GM21390 (cell line): Measurements from ENCODE around the gene WASHC4.

Source experiments
- ATAC-seq: cut with Tn5 transposase; IDR thresholded peaks from one replicate; pipeline ENCODE4 v1.9.1; 2021; ENCODE audit not compliant: unreplicated experiment

The WASHC4 gene, protein sequence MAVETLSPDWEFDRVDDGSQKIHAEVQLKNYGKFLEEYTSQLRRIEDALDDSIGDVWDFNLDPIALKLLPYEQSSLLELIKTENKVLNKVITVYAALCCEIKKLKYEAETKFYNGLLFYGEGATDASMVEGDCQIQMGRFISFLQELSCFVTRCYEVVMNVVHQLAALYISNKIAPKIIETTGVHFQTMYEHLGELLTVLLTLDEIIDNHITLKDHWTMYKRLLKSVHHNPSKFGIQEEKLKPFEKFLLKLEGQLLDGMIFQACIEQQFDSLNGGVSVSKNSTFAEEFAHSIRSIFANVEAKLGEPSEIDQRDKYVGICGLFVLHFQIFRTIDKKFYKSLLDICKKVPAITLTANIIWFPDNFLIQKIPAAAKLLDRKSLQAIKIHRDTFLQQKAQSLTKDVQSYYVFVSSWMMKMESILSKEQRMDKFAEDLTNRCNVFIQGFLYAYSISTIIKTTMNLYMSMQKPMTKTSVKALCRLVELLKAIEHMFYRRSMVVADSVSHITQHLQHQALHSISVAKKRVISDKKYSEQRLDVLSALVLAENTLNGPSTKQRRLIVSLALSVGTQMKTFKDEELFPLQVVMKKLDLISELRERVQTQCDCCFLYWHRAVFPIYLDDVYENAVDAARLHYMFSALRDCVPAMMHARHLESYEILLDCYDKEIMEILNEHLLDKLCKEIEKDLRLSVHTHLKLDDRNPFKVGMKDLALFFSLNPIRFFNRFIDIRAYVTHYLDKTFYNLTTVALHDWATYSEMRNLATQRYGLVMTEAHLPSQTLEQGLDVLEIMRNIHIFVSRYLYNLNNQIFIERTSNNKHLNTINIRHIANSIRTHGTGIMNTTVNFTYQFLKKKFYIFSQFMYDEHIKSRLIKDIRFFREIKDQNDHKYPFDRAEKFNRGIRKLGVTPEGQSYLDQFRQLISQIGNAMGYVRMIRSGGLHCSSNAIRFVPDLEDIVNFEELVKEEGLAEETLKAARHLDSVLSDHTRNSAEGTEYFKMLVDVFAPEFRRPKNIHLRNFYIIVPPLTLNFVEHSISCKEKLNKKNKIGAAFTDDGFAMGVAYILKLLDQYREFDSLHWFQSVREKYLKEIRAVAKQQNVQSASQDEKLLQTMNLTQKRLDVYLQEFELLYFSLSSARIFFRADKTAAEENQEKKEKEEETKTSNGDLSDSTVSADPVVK

DNA sequence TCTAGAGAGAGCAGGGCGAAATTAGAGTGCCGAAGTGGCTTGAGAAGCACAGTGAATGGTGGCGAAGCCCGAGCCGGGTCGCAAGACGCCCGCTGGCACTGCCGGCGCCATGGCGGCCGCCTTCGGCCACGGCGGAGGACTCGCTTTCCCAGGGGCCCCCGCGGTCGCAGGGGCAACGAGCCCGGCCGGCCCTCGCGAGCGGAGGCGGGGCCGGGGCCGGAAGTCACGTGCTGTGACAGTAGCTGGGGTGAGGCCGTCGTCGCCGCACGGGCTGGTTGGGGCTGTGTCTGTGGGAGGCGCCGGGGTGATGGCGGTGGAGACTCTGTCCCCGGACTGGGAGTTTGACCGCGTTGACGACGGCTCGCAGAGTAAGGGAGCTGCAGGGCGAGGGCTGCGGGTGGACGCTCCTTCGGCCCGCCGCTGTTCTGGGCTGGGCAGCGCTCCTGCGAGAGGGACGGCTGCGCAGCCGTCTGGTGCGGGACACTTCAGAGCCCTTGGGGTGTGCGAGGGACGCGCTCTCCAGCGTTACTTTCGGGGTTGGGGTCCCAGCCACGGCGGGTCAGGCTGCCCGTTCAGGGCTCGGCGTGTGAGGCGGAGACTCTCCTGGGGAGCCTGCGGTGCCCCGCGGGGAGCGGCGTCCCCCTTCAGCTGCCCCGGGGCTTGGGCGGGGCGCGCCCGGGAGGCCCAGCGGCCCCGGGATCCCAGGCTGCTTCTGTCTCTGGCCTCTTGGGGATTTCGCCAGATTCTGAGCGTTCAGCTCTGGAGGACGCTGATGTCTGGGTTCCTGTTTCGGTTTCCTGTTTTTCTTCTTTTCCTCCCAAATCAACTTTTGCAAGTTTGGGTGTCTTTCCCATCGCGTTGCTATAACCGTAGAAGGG is at the start of gene WASHC4:
Gene WASHC4 (plus strand): TSS at position 238 of the 878 bp plus-strand sequence. CDS start 70 bp downstream, at position 308.
- peak; percentile 83 for ATAC-seq

DNA sequence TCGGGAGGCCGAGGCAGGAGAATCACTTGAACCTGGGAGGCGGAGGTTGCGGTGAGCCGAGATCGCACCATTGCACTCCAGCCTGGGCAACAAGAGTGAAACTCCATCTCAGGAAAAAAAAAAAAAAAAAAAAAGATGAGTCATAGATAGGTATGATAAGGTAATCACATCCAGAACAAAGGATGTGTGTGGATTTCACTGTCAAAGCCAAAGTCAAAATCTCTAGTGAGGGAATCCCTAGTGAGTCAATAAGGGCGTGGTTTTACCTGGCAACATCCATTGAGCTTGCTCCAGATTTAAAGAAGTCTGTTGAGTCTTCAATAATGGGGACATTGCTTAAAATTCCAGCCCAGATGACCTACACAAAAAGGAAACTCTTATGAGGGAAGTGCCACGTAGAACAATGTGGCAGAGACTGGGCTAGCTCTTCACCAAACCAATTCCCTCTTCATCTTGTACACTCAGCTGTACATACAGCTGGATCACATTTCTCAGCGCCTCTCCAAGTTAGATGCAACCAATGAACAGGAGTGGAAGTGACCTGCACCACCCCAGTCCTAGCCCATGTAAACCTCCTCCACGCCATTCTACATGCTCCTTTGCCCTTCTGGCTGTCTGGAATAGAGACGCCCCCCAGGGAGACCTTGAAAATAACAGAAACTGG is 46.7 kb upstream of the WASHC4 start:
- no peak for ATAC-seq

DNA sequence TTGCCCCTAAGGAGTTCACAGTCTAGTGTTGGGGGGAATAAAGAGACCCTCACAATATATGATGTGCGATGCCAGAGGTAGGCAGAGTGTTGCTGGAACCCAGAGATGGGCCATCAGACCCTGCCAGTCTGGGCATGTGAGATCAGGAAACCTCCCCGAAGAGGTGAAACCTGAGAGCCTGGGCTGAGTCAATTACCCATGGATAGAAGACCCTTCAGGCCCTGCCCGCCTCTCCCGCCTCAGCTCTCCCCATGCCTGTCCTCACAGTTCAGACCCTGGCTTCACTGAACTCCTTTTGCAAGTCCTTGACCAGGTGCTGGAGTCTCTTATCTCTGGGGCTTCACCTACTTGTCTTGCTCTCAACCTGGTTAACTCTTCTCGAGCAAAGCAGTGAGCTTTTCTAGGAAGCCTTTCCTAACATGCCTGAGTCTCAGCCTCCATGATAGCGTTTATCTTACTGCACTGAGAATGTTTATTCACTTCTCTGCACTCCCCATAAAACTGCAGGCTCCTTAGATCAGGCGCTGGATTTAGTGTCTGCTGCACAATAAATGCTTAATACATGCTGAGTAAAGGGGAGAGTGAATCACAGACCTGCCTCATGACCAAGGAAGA is 42.9 kb upstream of the WASHC4 start:
- ATAC-seq, result no peak

GRCh38 chr12:105067511-105068031 is 40.0 kb upstream of the WASHC4 start:
- ATAC-seq, result no peak

DNA sequence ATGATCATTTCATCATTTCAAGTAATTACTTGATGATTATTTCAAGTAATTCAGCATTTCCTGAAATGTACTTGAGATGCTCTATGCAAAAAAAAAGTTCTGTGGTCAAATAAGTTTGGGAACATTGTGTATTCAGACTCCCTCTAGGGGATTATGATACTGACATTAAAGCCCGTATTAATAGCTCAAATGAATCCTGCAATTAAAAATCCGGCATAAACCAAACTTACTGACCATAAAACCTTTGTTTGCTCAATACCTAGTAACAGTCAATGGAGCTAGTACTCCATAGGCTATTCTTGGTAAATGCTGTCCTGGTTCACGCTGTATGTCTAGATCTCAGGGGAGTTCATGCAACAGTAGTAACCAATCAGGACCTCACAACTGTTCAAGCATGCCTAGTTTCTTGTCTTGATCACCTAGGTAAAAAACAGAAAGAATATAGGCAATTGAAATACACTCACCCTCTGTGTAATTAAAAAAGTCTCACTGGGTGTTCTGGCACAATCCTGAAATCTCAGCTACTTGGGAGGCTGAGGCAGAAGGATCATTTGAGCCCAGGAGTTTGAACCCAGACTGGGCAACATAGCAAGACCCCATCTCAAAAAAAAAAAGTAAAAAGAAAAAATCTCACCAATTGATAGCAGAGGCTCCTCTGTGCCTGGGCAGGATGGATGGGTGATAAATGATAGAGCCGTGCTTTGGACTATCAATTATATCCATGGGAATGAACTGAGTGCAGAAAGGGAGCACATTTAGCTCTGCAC is 37.4 kb upstream of the WASHC4 start:
- no peak for ATAC-seq

GRCh38 chr12:105071981-105072380 is 35.5 kb upstream of the WASHC4 start:
- no peak for ATAC-seq

DNA sequence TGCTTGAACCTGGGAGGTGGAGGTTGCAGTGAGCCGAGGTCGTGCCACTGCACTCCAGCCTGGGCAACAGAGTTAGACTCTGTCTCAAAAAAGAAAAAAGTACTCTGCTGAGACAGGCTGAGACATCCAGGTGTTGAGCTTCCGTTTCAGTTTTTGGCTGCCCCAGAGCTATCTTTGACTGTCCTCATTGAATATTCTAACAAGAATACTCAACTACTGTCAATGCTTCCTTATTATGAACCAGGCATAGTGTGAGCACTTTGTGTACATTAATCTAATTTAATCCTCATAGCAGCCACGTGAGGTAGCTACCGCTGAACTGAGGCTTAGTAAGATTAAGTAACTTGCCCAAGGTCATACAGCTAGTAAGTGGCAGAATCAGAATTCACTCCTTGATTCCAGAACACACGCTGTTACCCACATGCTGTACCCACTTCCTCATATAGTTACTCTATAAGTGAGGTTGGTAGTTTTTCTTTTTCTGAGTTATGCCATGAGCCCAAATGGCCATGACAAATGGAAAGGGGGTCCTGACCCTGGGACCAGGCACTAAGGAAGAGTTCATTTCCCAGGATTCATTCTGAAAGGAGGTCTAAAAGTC is 34.5 kb upstream of the WASHC4 start:
- ATAC-seq, result no peak

DNA sequence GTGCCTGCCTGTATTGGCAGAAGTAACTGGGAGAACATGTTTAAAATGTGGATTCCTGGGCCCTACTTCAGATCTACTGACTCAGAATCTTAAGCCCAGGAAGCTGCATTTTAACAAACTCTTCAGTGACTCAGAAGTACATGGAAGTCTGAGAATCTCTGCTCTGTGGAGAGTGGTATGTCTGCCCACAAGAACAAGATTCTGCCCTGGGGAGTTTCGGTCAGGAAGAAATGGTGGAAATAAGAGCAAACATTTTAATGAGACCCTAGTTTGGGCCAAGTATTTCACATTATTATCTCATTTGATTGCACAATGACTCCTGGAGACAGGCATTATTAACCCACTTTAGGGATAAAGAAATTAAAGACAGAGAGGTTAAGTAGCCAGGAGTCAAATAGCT is 31.4 kb upstream of the WASHC4 start:
- no peak for ATAC-seq

DNA sequence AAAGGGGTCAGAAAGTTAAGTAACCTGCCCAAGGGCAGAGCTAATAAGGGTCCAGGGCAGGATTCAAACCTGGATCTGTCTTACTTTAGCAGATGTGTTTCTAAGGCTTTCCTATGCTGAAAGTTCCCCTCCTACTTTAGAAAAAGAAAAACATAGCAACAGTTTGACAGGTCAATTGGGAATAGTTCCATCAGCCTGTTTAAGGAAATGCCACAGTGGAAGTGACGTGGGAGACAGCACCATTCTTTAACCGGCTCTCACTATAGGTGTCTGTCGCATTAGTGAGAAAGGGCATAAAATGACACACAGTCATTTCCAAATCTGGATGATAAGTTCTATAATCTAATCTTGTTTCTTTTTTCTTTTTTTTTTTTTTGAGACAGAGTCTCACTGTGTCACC is 30.6 kb upstream of the WASHC4 start:
- ATAC-seq, result no peak

- ATAC-seq, result no peak
Observed at GRCh38 chr12:105077435-105077834, 30.1 kb upstream of the WASHC4 start.

DNA sequence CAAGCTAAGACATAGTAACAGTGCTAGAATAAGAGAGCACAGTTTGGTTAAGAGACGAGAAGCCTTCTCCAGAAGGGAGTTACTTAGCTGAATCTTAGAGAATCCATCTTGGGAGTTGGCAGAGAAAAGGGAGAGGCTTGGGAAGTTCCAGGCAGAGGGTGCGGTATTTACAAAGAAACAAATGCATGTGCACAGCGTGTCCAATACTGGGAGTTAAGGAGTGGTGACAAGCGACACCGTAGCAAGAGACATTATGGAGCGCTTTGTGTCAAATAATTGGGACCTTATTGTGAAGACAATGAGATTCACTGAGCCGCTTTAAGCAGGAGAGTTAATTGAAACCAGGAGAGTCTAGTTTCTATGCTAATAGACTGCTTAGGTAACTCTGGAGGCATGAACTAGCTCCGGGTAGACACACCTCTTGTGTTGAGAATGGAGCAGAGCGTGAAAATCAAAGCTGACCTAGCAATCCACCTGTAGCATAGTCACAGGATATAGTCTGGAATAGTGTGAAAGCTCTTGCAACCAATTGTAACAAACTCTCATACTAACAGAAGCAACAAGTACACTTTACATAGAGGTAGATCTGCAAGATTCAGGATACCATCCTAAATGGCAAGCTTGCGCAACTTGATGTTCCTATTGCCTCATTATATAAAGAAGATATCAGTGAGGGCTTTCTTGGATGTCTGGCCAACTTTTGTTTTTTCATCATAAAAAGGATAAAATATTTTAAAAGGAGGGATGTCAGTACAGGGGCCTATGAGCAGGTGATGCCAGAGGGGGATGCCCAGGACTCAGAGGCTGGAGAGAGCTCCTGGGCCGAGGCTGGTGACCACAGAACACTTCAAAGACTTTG is 28.6 kb upstream of the WASHC4 start:
- ATAC-seq, result no peak

DNA sequence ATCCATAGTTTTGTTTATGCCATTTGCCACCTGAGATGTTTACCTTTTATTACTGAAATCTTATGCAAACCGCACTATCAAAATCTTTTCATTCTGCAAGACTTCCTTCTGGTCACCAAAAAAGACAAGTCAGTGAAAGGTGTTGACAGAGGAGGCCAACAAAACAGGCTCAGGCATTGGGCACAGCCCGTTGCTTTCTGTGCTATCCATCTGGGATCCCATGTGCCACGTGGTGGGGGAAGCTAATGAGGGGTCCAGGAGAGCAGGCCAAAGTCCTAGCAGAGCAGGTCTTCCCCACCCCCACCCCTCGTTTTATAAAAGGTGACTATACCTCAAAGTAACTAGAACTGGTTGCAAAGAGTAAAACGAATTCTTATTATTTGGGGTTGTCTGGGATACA is 24.5 kb upstream of the WASHC4 start:
- ATAC-seq, result no peak

DNA sequence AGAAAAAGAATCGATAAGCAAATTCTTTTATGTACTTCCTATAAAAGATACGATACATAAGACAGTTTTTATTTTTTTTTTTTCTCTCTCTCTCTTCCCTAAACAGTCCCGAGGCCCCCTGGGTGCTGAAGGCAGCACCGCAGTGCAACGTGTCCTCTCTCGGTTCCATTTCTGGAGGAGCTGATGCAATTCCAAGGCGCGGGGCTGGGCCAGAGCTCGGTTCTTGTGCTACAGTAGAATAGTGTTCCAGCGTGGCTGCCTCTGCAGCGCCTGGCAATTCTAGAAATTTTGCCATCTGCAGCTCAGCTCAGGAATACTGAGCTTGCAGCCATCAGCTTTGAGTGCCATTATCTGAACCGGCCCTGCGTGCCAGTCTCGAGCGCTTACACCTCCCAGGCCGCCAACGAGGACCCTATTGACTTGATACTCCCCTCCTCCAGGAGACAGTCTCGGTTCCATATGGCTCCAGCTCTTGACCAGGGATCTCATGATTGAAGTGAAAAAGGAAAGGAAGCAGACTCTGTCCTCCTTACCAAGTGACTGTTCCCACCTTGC is 23.9 kb upstream of the WASHC4 start:
- peak; percentile 43 for ATAC-seq

- peak; percentile 77 for ATAC-seq
Observed at GRCh38 chr12:105084251-105085250, 23.0 kb upstream of the WASHC4 start, which contains the start of gene ALDH1L2. ALDH1L2 (minus strand) TSS chr12:105084458; CDS start chr12:105084436, 22 bp downstream.

DNA sequence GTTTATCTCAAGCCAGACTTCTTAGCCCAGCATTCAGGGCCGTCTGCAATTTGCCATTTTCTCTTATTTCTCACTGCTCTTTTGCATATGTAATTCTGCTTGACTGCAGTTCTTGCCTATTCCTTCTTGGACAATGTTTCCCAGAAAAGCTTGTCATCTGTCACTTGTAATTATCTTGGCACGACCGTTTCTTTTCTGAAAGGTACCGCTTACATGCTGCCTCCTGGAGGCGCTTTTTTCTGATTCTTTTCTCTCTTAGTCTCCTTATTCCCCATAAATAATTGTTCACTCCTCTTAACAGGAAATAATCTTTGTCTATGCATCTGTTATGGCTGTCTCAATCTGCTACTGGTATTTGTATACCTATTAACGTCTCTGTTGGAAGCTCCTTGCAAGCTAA is 22.0 kb upstream of the WASHC4 start:
- ATAC-seq, result no peak

GRCh38 chr12:105089817-105090216 is 17.7 kb upstream of the WASHC4 start:
- no peak for ATAC-seq
